Fibroblast of peridontal ligament (primary cell): ENCODE data around the gene KCNN3.

Experiments used
- DNase-seq: peaks from one replicate; pipeline ENCODE4 v3.0.0-alpha.2; 2010; ENCODE audit errors: extremely low read depth

The KCNN3 gene

DNA sequence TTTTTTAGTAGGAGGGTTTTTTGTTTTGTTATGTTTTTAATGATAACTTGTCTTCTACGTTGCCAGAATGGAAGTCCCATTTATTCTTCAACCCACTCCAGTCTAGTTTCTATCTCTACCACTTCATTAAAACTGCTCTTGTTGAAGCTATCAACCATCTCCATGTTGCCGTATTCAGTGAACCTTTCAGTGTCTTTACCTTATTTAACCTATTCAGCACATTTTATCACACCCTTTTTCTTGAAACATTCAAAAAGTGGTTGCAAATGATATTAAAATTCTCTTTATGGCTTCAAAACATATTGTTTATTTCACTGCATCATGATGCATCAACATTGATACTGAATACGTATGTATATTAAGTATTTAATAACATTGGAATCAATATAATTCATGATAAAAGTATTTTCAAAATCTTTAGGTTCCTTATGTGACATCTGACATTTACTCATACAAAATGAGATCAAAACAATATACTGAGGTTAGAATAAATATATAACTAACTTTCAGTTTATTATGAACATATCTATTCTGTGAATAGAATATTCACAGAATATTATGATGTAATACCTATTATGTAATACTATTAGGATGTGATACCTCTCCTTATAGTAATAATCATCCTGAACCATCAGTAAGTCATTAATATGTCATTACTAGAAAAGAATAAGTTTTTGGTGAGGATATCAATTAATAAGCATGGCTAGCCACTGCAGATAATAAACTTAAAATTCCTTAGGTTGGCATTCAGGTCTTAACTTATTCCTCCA lies 210.1 kb downstream of the KCNN3 start:
- no peak for DNase-seq

DNA sequence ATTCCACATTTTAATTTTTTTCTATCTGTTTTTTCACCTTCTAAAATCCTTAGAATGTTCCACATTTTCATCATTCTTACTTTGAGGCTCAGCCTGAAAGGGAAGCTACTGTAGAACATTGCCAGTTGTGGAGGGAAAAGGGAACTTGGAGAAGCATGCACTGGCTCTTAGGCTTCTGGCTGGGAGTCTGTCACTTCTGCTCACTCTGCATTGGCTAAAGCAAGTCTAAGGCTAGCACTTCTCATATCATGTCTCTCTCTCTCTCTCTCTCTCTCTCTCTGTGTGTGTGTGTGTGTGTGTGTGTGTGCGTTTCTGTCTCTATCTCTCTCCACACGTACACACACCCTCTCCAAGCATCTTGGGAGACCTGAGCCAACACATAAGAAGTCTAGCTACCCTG lies 212.5 kb downstream of the KCNN3 start:
- DNase-seq: no peak

DNA sequence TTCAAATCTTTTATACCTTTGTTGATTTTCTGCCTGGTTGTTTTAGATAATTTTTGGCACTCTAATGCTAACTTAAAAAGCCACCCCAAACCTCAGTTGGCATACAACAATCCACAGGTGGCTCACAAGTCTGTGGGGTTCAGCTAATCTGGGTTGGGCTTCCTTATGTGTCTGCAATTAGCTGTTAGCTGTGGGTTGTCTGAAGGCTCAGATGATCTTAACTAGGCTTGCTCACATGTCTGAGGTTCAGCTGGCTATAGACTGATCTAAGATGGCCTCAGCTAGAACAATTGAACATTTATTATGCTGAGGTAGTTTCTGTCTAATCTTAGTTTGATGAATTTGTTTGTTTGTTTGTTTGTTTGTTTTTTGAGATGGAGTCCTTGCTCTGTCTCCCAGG lies 217.2 kb downstream of the KCNN3 start:
- no peak for DNase-seq
